ENCODE data around the gene EZH2. TPM values are rescaled to one million over a fixed set of nuclear protein-coding genes. Genes with fewer than 3 reads are reported as not detected.

Gene EZH2
- total and polyA plus RNA-seq, 2 donors (not counting 1 experiment from before 2014, with no cell fraction given), result 7.1 to 10.1 TPM

GRCh38 chr7:148815612-148816011 lies 68.5 kb downstream of the EZH2 start:
- Histone ChIP-seq H3K4me2 (ENCODE audit: extremely low read depth, insufficient read depth, low read length) (no peak overlapping the region), H3K36me3 (ENCODE audit: control insufficient read depth, insufficient read depth, low read length) (no peaks in the 10 kb centered on the region), H3K79me2 (ENCODE audit: control insufficient read depth, insufficient read depth, low read length) (no peaks in the 10 kb centered on the region), H3K27me3 (ENCODE audit: control insufficient read depth, insufficient read depth, low read length) (no peaks in the 10 kb centered on the region), H3K9ac (ENCODE audit: insufficient read depth, low read length) (no peak overlapping the region), H2AFZ (ENCODE audit: low read length) (no peak overlapping the region), H3K4me3 (replicated peaks in 1 of 4; ENCODE audit: control extremely low read depth in 1 of 4, insufficient read depth in 1 of 4, low read depth in 3 of 4, low read length in 4 of 4) (no peak overlapping the region), H3K27ac (ENCODE audit: insufficient read depth, low read length) (no peak overlapping the region), H4K20me1 (ENCODE audit: control insufficient read depth, extremely low read depth, insufficient read depth, low read length) (no peaks in the 10 kb centered on the region), H3K4me1 (ENCODE audit: control insufficient read depth, extremely low read depth, insufficient read depth, low read length) (peaks cover 2% of the 10 kb centered on the region), H3K9me3 (ENCODE audit: control insufficient read depth, insufficient read depth, low read depth, low read length) (no peaks in the 10 kb centered on the region)
- TF ChIP-seq CTCF (conservative IDR thresholded peaks at IDR 0.05 in 1 of 2, IDR thresholded peaks at IDR 0.05 in 1 of 2; ENCODE audit: low read depth in 1 of 2, low read length in 2 of 2) (no peak), EZH2 (IDR thresholded peaks at IDR 0.05; ENCODE audit: low read length, missing control alignments) (no peak)
- no peak for DNase-seq (ENCODE audit: low read depth in 2 of 2)

GRCh38 chr7:148814922-148815559 lies 69.0 kb downstream of the EZH2 start:
- no peak overlapping the region for H3K4me3 ChIP-seq (replicated peaks in 1 of 4; ENCODE audit: control extremely low read depth in 1 of 4, insufficient read depth in 1 of 4, low read depth in 3 of 4, low read length in 4 of 4)
- TF ChIP-seq EZH2 (IDR thresholded peaks at IDR 0.05; ENCODE audit: low read length, missing control alignments), result no peak
- no peaks in the 10 kb centered on the region for H4K20me1 ChIP-seq (ENCODE audit: control insufficient read depth, extremely low read depth, insufficient read depth, low read length)
- H2AFZ ChIP-seq (ENCODE audit: low read length), result no peak overlapping the region
- no peaks in the 10 kb centered on the region for H3K79me2 ChIP-seq (ENCODE audit: control insufficient read depth, insufficient read depth, low read length)
- H3K9me3 ChIP-seq (ENCODE audit: control insufficient read depth, insufficient read depth, low read depth, low read length), result no peaks in the 10 kb centered on the region
- H3K27me3 ChIP-seq (ENCODE audit: control insufficient read depth, insufficient read depth, low read length), result no peaks in the 10 kb centered on the region
- H3K4me1 ChIP-seq (ENCODE audit: control insufficient read depth, extremely low read depth, insufficient read depth, low read length), result peaks cover under 1% of the 10 kb centered on the region
- no peak overlapping the region for H3K27ac ChIP-seq (ENCODE audit: insufficient read depth, low read length)
- no peak overlapping the region for H3K9ac ChIP-seq (ENCODE audit: insufficient read depth, low read length)
- no peak overlapping the region for H3K4me2 ChIP-seq (ENCODE audit: extremely low read depth, insufficient read depth, low read length)
- no peak for DNase-seq (ENCODE audit: low read depth in 2 of 2)
- no peaks in the 10 kb centered on the region for H3K36me3 ChIP-seq (ENCODE audit: control insufficient read depth, insufficient read depth, low read length)

GRCh38 chr7:148813890-148814289 lies 70.2 kb downstream of the EZH2 start:
- Histone ChIP-seq H3K4me1 (ENCODE audit: control insufficient read depth, extremely low read depth, insufficient read depth, low read length) (no peaks in the 10 kb centered on the region), H3K9ac (ENCODE audit: insufficient read depth, low read length) (no peak overlapping the region), H3K27ac (ENCODE audit: insufficient read depth, low read length) (no peak overlapping the region), H3K27me3 (ENCODE audit: control insufficient read depth, insufficient read depth, low read length) (no peaks in the 10 kb centered on the region), H3K4me3 (replicated peaks in 1 of 4; ENCODE audit: control extremely low read depth in 1 of 4, insufficient read depth in 1 of 4, low read depth in 3 of 4, low read length in 4 of 4) (no peak overlapping the region), H2AFZ (ENCODE audit: low read length) (no peak overlapping the region), H3K36me3 (ENCODE audit: control insufficient read depth, insufficient read depth, low read length) (peaks cover 3% of the 10 kb centered on the region), H3K4me2 (ENCODE audit: extremely low read depth, insufficient read depth, low read length) (no peak overlapping the region), H3K79me2 (ENCODE audit: control insufficient read depth, insufficient read depth, low read length) (no peaks in the 10 kb centered on the region), H3K9me3 (ENCODE audit: control insufficient read depth, insufficient read depth, low read depth, low read length) (no peaks in the 10 kb centered on the region), H4K20me1 (ENCODE audit: control insufficient read depth, extremely low read depth, insufficient read depth, low read length) (no peaks in the 10 kb centered on the region)
- DNase-seq (ENCODE audit: low read depth in 2 of 2), result no peak
- no peak for TF ChIP-seq CTCF (conservative IDR thresholded peaks at IDR 0.05 in 1 of 2, IDR thresholded peaks at IDR 0.05 in 1 of 2; ENCODE audit: low read depth in 1 of 2, low read length in 2 of 2)
- no peak for TF ChIP-seq EZH2 (IDR thresholded peaks at IDR 0.05; ENCODE audit: low read length, missing control alignments)
